ENCODE results near the gene RNF113A. TPM values are rescaled to one million over a fixed set of nuclear protein-coding genes. Genes with fewer than 3 reads are reported as not detected.

Gene RNF113A
- total and polyA plus RNA-seq, 2 experiments from 2014 or later: 10.2 to 23.3 TPM

GRCh38 chrX:119900976-119901375 is 29.4 kb upstream of the RNF113A start (continued):
- no peak for TF ChIP-seq ZNF462 (CRISPR knock-in tag; IDR thresholded peaks at IDR 0.05)

- no peak overlapping the region for H3K4me2 ChIP-seq
- Mint-ChIP-seq H3K4me3 (no peak overlapping the region), H3K9me3 (no peaks in the 10 kb centered on the region), H3K4me1 (peaks cover 4% of the 10 kb centered on the region; the same call in 2 of the 3 replicates), H3K27me3 (ENCODE audit: insufficient read depth, low read depth, poor library complexity) (peaks cover 2% of the 10 kb centered on the region), H3K36me3 (ENCODE audit: low read depth) (no peaks in the 10 kb centered on the region), H3K27ac (no peak overlapping the region)
- ATAC-seq (peak; percentile 30; the same call in 1 of the 3 replicates), DNase-seq (ENCODE audit: low spot score) (no peak)
- H4K20me1 ChIP-seq (replicated peaks; ENCODE audit: insufficient read depth): no peaks in the 10 kb centered on the region
- no peaks in the 10 kb centered on the region for H3K4me1 ChIP-seq (ENCODE audit: insufficient read depth)
- H3F3A ChIP-seq (replicated peaks; ENCODE audit: low read depth): no peaks in the 10 kb centered on the region
- no peak overlapping the region for H2AFZ ChIP-seq
- H3K79me2 ChIP-seq (replicated peaks; ENCODE audit: insufficient read depth): no peaks in the 10 kb centered on the region
- H3K9me2 ChIP-seq (ENCODE audit: insufficient read depth): no peaks in the 10 kb centered on the region
- H3K27me3 ChIP-seq (ENCODE audit: insufficient read depth): no peaks in the 10 kb centered on the region
- H3K4me3 ChIP-seq: no peak overlapping the region
- H3K27ac ChIP-seq (ENCODE audit: low read depth): no peak overlapping the region
- no peaks in the 10 kb centered on the region for H3K36me3 ChIP-seq (ENCODE audit: insufficient read depth)
- TF ChIP-seq ETS1 (IDR thresholded peaks at IDR 0.05) (no peak), REST (IDR thresholded peaks at IDR 0.05; ENCODE audit: unreplicated experiment) (no peak), ZNF331 (CRISPR knock-in tag; IDR thresholded peaks at IDR 0.05; ENCODE audit: low read depth) (no peak), CTCF (conservative IDR thresholded peaks at IDR 0.05; ENCODE audit: low read depth in 2 of 2) (no peak), EZH2phosphoT487 (IDR thresholded peaks at IDR 0.05; ENCODE audit: unreplicated experiment) (no peak)
These were observed 27.6 kb upstream of the RNF113A start for GRCh38 chrX:119899125-119899524.
